Kidney epithelial cell (primary cell): ENCODE results near the gene VWDE. TPM values are rescaled to one million over a fixed set of nuclear protein-coding genes. Genes with fewer than 3 reads are reported as not detected.

Source experiments
- DNase-seq: peaks from one replicate; pipeline ENCODE4 v3.0.0-alpha.2; 2010; ENCODE audit warnings: low read depth
- H3K27me3 ChIP-seq: 2 replicates; pipeline ENCODE4 v1.6.0; 2011; ENCODE audit warnings: low read length; ENCODE audit not compliant: control insufficient read depth, insufficient read depth
- H3K36me3 ChIP-seq: 2 replicates; pipeline ENCODE4 v1.5.1; 2011; ENCODE audit warnings: low read length; ENCODE audit not compliant: control insufficient read depth, insufficient read depth
- H3K4me3 ChIP-seq: 2 replicates; pipeline ENCODE4 v1.5.1; 2011; ENCODE audit warnings: low read depth, mild to moderate bottlenecking, control low read depth, low read length
- total RNA-seq: library from RNA; depleted of rRNA; stranded (reverse); fragments of >200 nt; gene quantifications from 2 replicates; pipeline ENCODE4 v1.2.3, GENCODE V29; 2015
- TF ChIP-seq, protein P1 (sequence below): IDR thresholded peaks from 2 replicates; pipeline ENCODE4 v1.5.1; 2011; ENCODE audit warnings: mild to moderate bottlenecking, moderate library complexity, low read length, control low read depth, inconsistent platforms; ENCODE audit not compliant: insufficient read depth, poor library complexity, severe bottlenecking

Gene VWDE
- total RNA-seq, 1 donor from 2014 or later, result 3.3 TPM

- TF ChIP-seq, protein P1, sequence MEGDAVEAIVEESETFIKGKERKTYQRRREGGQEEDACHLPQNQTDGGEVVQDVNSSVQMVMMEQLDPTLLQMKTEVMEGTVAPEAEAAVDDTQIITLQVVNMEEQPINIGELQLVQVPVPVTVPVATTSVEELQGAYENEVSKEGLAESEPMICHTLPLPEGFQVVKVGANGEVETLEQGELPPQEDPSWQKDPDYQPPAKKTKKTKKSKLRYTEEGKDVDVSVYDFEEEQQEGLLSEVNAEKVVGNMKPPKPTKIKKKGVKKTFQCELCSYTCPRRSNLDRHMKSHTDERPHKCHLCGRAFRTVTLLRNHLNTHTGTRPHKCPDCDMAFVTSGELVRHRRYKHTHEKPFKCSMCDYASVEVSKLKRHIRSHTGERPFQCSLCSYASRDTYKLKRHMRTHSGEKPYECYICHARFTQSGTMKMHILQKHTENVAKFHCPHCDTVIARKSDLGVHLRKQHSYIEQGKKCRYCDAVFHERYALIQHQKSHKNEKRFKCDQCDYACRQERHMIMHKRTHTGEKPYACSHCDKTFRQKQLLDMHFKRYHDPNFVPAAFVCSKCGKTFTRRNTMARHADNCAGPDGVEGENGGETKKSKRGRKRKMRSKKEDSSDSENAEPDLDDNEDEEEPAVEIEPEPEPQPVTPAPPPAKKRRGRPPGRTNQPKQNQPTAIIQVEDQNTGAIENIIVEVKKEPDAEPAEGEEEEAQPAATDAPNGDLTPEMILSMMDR, result no peak
- DNase-seq, result no peak
- Histone ChIP-seq H3K4me3 (no peak overlapping the region), H3K27me3 (no peaks in the 10 kb centered on the region), H3K36me3 (no peaks in the 10 kb centered on the region)
Measured at GRCh38 chr7:12289996-12290395, 113.7 kb downstream of the VWDE start.

GRCh38 chr7:12287901-12288300 lies 115.8 kb downstream of the VWDE start:
- Histone ChIP-seq H3K36me3 (no peaks in the 10 kb centered on the region), H3K4me3 (no peak overlapping the region), H3K27me3 (no peaks in the 10 kb centered on the region)
- no peak for DNase-seq
- TF ChIP-seq, protein P1, result no peak

DNA sequence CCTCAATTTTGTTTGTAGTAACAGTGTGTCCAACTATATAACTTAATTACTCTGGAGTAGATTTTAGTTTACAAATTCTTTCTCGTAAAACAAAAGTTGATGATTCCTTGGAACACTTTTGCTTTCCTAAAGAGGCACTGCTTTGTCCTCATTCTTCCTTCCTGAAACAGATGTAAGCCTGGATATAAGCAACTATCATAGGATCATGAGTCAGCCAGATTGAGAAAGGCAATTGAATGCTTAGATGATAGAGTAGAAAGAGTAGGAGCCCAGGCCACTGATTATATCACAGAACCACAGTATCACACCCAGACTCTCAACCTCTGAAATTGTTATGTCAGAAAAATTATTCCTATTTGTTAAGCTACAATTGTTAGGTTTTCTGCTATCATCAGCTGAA lies 122.6 kb downstream of the VWDE start:
- DNase-seq, result no peak

More for the DNA sequence above, 122.6 kb downstream of the VWDE start:
- Histone ChIP-seq H3K36me3 (no peaks in the 10 kb centered on the region), H3K27me3 (no peaks in the 10 kb centered on the region), H3K4me3 (no peak overlapping the region)
- TF ChIP-seq, protein P1, result no peak

Other genes starting within 250 kb of the VWDE start
- 128 and 146 TPM in 2 replicates for gene TMEM106B, start 192.6 kb downstream of the VWDE start, total RNA-seq
- gene SCIN, start 166.9 kb upstream of the VWDE start, total RNA-seq, result 8.6 and 14.7 TPM in 2 replicates